ENCODE measurements around the gene F8A2. TPM values are rescaled to one million over a fixed set of nuclear protein-coding genes. Genes with fewer than 3 reads are reported as not detected.
"Not testable (repeated sequence)": the region's sequence is repeated elsewhere in the genome, so short reads cannot be mapped to it uniquely, and the experiment has no call there.

F8A2 gene
- not detected for total RNA-seq
- polyA plus RNA-seq, result not detected
- long read RNA-seq, donor 1, transcript F8A2-201 (1 exons, 1,116 nt), result major isoform, 36 of 37 reads
- long read RNA-seq, donor 1, partial matches to known transcripts, result 0 of 37 reads
- long read RNA-seq, donor 1, other reads (novel, unspliced or antisense), result 1 of 37 reads
- long read RNA-seq, donor 2, result 0 reads
- long read RNA-seq, donor 3, transcript F8A2-201 (1 exons, 1,116 nt), result major isoform, 27 of 27 reads
- long read RNA-seq, donor 3, partial matches to known transcripts, result 0 of 27 reads
- long read RNA-seq, donor 3, other reads (novel, unspliced or antisense), result 0 of 27 reads

DNA sequence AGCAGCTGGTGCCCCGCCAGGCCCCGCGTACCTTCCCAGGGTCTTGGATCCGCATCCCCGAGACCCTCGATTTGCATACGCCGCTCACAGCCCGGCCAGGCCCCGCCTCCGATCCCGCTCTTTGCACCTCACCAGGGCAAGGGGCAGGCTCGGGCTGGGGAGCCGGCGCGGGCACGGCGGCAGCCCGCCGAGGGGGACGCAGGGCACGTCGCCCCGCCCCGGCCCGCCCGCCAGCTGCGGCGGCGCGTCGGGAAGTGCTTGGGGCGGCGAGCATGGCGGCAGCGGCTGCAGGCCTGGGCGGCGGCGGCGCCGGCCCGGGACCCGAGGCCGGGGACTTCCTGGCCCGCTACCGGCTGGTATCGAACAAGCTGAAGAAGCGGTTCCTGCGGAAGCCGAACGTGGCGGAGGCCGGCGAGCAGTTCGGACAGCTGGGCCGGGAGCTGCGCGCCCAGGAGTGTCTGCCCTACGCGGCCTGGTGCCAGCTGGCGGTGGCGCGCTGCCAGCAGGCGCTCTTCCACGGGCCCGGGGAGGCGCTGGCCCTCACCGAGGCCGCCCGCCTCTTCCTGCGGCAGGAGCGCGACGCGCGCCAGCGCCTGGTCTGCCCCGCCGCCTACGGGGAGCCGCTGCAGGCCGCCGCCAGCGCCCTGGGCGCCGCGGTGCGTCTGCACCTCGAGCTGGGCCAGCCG is at the start of gene F8A2:
TSS of gene F8A2 (plus strand) at position 253 of the 686 bp plus-strand sequence. CDS start at position 273, 20 bp downstream.
- H3K9me3 ChIP-seq; H3K4me3 ChIP-seq; intact Hi-C loops (cut with DNase I); H3K27me3 ChIP-seq; H3K36me3 ChIP-seq; H3K4me1 ChIP-seq; DNase-seq; H3K27ac ChIP-seq: not testable (repeated sequence)
- peak; percentile 42 to 89 (median 82) for ATAC-seq
- WGBS, 4 donors, result no CpG with 5 or more reads among the region's 90 CpGs

DNA sequence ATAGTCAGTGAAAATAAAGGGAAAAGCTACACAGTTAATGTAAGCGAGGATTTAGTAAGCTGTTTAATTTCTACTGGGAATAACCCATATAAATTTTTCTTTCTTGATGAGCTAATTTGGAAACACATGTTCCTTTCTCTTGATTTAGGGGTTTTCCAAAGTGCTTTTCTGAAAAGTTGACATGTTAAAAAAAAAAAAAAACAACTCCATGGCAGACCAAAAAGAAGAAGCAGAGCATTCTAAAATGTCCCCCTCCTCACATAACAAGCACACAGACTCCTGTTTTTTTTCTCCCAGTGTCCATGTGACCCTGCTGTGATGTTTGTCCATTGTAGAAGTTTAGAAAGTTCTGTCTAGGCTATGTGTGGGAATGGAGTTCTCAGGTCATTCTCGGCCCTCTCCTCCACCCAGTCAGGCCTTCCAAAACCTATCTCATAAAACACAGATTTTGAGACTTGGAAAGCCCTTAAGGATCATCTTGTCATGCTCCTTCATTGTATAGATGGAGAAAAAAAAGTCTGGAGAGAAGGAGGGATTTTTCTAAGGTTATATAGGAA is 48.3 kb upstream of the F8A2 start:
- intact Hi-C loops (cut with DNase I), result no loop called here
- Histone ChIP-seq H3K4me1 (peaks cover 0 to 6% (median 0%) of the 10 kb centered on the region in 12 donors), H3K27me3 (no peaks in the 10 kb centered on the region), H3K4me3 (peak overlapping the region in 10 of 12 donors; percentile 32 to 65 (median 52)), H3K36me3 (no peaks in the 10 kb centered on the region), H3K27ac (peak overlapping the region in 10 of 12 donors; percentile 10 to 85 (median 75)), H3K9me3 (peaks cover 0 to 3% (median 0%) of the 10 kb centered on the region in 12 donors)
- DNase-seq, result no peak
- ATAC-seq, result peak in 1 of 4 donors; percentile 40
- 38 to 58% (median 48%) methylated on average over 2 of the region's 2 CpGs for WGBS, 4 donors
- TF ChIP-seq POLR2A (IDR thresholded peaks at IDR 0.05), result no peak

DNA sequence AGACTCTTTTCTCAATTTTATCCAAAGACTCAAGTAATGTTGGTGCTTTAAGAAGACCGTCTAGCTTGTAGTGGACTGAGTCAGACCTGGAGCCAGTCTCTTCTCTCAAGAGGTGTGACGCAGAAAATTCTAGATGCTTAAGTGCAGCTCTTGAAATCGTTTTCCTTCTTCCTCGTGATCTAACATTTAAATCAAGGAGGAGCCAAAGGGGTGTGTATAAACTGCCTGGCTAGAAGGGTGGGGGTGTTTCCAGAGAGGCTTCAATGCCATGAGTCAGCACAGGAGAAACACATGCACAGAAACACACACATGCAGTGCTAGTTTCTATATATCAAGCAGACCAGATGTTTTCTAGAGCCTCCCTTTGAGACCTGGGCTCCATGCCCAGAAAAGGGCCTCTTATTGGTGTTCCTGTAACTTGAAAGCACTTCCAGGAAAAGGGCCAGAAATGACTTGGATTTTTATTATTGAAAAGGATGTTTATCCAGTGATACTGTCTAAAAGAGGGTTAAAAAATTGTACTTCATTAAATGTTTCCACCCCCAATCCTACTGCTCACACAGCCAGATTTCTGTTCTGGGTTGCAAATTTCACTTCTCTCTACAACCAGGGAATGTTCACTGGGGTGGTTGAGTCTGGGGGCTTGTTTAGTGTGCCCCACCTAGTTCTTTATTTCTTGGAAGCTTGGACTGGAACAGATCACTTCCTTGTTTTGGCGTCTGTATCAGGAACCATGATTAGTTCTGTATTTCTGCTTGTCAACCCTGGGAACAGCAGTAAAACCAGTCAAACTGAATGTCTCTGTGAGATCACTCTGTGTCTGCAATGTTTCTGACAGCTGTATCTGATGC is 47.2 kb upstream of the F8A2 start, which contains the start of gene CLIC2:
TSS of gene CLIC2 (minus strand) at position 129 of the 851 bp plus-strand sequence. CDS start 187 bp downstream, outside the sequence.
- Histone ChIP-seq H3K9me3 (no peaks in the 10 kb centered on the region), H3K4me3 (peak within 1 kb of the TSS in 10 of 12 donors; percentile 32 to 65 (median 52)), H3K27ac (peak within 1 kb of the TSS; percentile 10 to 85 (median 68)), H3K4me1 (peaks cover 0 to 6% (median 0%) of the 10 kb centered on the region in 12 donors), H3K36me3 (no peaks in the 10 kb centered on the region), H3K27me3 (no peaks in the 10 kb centered on the region)
- DNase-seq (peak in 4 of 5 donors; percentile 33 to 55 (median 42)), ATAC-seq (peak; percentile 77 to 96 (median 88))
- intact Hi-C loops (cut with DNase I), result no loop called here
- WGBS, 4 donors, result 24 to 36% (median 26%) methylated on average over 5 of the region's 5 CpGs
- TF ChIP-seq POLR2A (IDR thresholded peaks at IDR 0.05), result peak in 1 of 2 donors; percentile 24
- TF ChIP-seq, protein P1, sequence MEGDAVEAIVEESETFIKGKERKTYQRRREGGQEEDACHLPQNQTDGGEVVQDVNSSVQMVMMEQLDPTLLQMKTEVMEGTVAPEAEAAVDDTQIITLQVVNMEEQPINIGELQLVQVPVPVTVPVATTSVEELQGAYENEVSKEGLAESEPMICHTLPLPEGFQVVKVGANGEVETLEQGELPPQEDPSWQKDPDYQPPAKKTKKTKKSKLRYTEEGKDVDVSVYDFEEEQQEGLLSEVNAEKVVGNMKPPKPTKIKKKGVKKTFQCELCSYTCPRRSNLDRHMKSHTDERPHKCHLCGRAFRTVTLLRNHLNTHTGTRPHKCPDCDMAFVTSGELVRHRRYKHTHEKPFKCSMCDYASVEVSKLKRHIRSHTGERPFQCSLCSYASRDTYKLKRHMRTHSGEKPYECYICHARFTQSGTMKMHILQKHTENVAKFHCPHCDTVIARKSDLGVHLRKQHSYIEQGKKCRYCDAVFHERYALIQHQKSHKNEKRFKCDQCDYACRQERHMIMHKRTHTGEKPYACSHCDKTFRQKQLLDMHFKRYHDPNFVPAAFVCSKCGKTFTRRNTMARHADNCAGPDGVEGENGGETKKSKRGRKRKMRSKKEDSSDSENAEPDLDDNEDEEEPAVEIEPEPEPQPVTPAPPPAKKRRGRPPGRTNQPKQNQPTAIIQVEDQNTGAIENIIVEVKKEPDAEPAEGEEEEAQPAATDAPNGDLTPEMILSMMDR (IDR thresholded peaks at IDR 0.05), result no peak

DNA sequence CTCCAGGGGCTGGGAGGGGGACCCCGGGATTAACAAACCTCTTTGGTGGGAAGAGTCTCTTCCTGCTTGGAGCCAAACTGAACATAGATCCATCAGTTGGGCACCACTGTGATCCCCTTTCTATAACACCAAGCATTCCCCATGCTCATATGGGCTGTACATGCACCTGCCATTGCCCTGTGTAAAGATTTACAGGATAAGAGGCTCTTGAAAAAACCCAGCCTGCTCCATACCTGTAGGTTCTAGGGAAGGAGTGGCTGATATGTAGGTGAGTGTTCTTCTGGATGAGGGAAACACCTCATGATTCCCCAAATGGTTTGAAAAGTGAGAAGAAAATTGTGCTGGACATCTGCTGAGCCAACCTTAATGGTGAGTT is 46.6 kb upstream of the F8A2 start:
- intact Hi-C loops (cut with DNase I); H3K27me3 ChIP-seq; H3K36me3 ChIP-seq; H3K4me1 ChIP-seq; H3K9me3 ChIP-seq; DNase-seq; ATAC-seq; H3K4me3 ChIP-seq: not testable (repeated sequence)
- peak overlapping the region in 10 of 12 donors; percentile 17 to 85 (median 60) for H3K27ac ChIP-seq
- WGBS, 4 donors, result 38 to 62% (median 54%) methylated on average over 1 of the region's 1 CpG

DNA sequence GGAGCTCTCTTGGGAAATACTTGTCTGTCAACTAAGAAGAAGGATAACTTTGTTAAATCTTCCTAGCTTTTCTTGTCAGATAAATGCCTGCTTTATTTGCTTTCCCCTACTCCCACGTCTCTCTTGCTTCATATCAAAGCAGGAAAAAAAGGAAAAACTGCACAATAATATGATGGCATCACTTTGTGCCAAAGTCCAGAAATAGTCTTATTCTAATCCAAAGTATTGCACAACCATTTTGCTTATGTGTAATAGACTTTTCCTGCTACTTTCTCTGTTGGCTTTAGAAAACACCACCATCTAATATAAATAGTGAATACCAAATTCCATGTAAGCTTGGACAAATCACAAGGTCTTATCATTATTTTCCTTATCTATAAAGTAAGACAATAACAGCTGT is 36.2 kb upstream of the F8A2 start:
- H3K36me3 ChIP-seq; DNase-seq; intact Hi-C loops (cut with DNase I); ATAC-seq; H3K27me3 ChIP-seq; H3K4me1 ChIP-seq; H3K4me3 ChIP-seq; H3K27ac ChIP-seq; H3K9me3 ChIP-seq: not testable (repeated sequence)
- WGBS, 4 donors, result no CpG with 5 or more reads among the region's 1 CpG

DNA sequence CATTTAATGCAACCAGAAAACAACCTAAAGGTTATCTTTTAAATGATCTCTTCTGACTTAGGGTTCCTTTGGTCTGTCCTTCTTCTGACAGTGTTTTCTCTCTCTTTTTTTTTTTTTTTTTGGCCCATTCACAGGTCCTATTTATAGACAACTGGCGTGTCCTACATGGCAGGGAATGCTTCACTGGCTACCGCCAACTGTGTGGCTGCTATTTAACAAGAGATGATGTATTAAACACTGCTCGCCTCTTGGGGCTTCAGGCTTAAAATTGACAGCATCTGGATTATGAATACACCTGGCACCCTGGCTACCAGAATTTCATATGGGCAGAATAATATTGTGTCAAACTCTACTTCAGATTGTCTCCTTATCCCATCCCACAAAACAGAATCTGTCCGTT is 32.4 kb upstream of the F8A2 start:
- H3K27me3 ChIP-seq; H3K4me1 ChIP-seq; DNase-seq; H3K4me3 ChIP-seq; H3K9me3 ChIP-seq; intact Hi-C loops (cut with DNase I); H3K27ac ChIP-seq; H3K36me3 ChIP-seq: not testable (repeated sequence)
- no CpG with 5 or more reads among the region's 4 CpGs for WGBS, 4 donors
- peak in 3 of 4 donors; percentile 36 to 65 (median 53) for ATAC-seq

DNA sequence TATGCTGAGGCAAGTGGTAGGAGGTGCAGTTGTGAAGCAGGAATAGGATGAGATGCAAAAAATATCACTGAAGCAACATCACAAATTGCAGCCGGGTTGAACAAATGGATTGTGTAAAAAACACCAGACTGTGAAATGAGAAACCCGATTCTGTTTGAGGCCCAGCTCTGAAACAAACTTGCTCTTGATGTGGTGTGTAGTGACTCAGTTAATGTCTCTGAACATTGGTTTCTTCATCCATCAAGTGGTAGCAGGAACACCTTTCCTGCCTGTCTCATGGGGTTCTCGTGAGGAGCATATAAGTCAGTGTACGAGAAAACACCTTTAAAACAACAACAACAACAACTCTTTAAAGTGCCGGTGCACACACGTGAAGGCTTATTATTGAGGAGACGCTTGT is 18.2 kb upstream of the F8A2 start:
- H3K27ac ChIP-seq; intact Hi-C loops (cut with DNase I); H3K27me3 ChIP-seq; DNase-seq; H3K9me3 ChIP-seq; H3K36me3 ChIP-seq; ATAC-seq; H3K4me3 ChIP-seq; H3K4me1 ChIP-seq: not testable (repeated sequence)
- no CpG with 5 or more reads among the region's 7 CpGs for WGBS, 4 donors

DNA sequence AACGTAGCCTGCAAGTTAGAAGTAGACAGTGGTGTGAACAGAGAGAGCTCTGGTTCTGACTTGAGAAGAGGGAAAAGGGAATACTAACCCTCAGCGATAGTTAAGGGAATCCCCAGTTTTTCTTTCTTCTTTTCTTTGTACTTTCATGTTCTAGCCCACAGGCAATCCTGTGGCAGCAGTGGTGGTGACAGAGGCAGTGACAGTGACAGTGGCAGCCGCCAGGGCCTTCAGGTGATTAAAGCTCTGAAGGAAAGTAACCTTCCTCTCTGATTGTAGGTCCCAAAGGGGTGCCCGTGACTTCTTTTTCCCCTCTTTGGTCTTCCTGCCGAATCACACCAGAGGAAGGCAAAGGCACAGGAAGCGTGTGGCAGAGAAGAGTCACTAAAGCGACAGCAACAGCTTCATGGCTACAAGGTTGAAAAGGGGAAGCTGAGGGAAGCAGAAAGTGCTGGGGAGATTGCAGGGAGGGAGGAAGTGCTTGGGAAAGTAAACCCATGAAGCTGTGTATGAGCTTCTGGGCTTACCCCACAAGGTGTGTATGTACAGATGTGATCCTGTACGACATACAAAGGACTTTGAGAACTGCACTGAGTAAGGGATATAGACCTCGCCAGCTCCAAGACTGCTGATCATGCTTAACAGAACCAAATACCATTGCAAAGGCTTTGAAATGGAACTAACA is 8.0 kb upstream of the F8A2 start:
- no CpG with 5 or more reads among the region's 9 CpGs for WGBS, 4 donors
- H3K9me3 ChIP-seq; H3K4me3 ChIP-seq; intact Hi-C loops (cut with DNase I); H3K27ac ChIP-seq; ATAC-seq; H3K27me3 ChIP-seq; H3K4me1 ChIP-seq; H3K36me3 ChIP-seq; DNase-seq: not testable (repeated sequence)
